Hypothalamus (tissue), 51 donors: ENCODE data around the gene HPGDS.
"Not testable (repeated sequence)": the region's sequence is repeated elsewhere in the genome, so short reads cannot be mapped to it uniquely, and the experiment has no call there.

Source experiments
- DNase-seq, 51 donors: peaks; one replicate each; lab custom pipeline; 2025; lab: John Stamatoyannopoulos, UW

The HPGDS gene

DNA sequence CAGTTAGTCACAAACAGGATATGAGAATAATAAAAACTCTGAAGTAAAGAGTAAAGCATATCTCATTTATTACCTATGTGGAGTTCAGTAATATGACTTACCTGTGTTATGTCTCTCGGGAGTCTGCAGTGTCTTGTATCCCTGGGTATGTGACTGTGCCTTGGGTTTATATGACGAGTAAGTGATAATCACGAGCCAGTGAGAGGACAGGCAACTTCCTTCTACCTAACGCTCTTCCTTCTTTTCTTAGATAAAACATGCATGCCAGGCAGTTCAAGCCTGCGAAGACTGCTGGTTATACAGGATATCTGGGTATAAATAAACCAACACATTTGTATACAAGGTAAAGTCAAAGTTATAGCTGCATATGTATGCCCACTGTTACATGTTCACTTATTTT lies at the start of gene HPGDS:
Gene HPGDS, minus strand, starts transcription at position 143 of the 400 bp plus-strand sequence. CDS start 8,207 bp downstream, outside the sequence.
- no peak for DNase-seq

DNA sequence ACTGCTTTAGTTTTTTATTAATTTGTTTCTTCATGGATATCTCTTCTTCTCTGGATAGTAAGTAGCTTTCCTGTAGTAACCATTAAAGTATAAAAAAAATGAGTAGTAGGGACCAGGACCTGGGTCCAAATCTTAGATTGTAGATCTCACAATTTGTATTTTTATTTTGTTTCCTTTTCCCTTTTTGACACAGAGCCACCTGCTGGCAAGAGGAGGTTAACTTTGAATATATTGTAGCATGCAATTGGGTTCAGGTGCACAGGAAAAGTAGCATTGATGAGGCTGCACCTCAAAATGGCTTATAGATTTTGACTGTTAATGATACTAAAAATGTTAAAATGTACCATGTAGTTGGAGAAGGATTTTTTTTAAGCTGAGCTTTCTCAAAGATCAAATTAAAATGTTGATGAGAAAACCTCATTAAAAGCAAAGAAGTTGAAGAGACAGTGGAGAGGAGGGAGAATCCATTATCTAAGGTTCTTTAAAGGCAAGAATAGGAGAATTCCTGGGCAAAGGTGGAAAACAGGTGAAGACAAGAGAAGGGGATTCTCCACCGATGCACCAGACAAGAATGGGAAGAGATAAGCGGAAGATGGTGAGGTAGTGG lies 48.3 kb upstream of the HPGDS start:
- DNase-seq: no peak

DNA sequence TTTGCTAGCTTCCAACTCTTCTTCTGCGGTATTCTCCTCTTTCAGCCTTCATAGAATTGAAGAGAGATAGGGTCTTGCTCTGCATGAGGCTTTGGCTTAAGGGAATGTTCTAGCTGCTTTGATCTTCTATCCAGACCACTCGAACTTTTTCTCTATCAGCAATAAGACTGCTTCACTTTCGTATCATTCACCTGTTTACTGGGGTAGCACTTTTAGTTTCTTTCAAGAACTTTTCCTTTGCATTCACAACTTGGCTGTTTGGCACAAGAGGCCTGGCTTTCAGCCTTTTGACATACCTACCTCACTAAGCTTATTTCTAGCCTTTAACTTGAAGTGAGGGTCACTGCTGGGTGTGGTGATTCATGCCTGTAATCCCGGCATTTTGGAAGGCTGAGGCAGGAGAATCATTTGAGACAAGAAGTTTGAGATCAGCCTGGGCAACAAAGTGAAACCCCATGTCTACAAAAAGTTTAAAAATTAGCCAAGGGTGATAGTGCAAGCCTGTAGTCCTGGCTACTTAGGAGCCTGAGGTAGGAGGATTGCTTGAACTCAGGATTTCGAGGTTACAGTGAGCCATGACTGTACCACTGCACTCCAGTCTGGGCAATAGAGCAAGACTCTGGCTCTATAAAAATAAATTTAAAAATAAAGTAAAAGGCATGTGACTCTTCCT lies 47.1 kb upstream of the HPGDS start:
- peak in 1 of 51 donors; percentile 2 for DNase-seq

DNA sequence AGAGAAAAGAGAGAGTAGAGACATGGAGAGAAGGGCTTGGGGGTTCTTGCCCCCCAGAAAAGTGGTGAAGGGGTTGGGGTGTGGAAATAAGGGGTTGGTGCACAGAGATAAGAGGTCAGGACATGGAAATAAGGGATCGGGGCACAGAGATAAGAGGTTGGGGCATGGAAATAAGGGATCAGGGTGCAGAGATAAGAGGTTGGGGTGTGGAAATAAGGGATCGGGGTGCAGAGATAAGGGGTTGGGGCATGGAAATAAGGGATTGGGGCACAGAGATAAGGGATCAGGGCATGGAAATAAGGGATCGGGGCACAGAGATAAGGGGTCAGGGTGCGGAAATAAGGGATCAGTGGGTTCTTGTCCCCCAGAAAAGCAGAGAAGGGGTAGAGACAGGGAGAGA lies 45.3 kb upstream of the HPGDS start:
- DNase-seq: not testable (repeated sequence)

DNA sequence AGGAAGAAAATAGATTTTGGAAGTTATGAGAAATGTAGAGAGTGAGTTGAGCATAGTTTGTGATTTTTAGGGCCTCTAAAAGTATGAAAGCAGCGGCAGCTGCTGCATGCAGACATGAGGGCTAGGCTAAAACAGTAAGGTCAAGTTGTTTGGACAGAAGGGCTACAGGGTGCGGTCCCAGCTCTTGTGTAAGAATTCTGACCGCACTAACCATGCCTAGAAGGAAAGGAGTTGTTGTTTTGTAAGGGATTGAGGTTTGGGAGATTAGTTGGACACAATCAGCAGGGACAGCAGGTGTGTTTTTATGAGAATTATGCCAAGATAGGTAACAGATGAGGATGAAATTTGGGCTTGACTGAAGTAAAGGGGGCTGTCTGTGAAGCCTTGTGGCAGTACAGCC lies 42.8 kb upstream of the HPGDS start:
- not testable (repeated sequence) for DNase-seq

DNA sequence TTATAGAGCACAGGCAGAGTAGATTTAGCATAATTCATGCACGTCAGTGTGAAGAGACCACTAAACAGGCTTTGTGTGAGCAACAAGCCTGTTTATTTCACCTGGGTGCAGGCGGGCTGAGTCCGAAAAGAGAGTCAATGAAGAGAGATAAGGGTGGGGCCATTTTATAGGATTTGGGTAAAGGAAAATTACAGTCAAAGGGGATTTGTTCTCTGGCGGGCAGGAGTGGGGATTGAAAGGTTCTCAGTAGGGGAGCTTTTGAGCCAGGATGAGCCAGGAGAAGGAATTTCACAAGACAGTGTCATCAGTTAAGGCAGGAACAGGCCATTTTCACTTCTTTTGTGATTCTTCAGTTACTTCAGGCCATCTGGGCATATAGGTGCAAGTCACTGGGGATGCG lies 40.3 kb upstream of the HPGDS start:
- not testable (repeated sequence) for DNase-seq

DNA sequence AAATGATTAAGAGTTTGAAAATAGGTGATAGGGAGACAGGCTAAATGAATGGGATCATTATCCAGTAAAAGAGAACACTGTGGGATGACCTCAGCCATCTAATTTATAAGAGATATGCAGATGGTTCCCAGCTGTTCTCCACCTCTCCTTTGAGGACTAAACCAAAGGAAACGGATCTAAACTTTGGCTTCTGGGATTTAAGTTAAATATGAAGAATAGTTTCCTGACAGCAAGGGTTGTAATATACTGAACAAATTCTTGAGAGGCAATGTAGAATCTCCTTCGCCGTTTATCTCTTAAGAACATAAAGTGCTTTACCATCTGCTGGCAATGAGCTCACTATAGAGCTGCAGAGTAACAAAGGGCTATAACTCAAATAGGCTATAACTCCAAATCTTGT lies 35.4 kb upstream of the HPGDS start:
- DNase-seq: no peak

DNA sequence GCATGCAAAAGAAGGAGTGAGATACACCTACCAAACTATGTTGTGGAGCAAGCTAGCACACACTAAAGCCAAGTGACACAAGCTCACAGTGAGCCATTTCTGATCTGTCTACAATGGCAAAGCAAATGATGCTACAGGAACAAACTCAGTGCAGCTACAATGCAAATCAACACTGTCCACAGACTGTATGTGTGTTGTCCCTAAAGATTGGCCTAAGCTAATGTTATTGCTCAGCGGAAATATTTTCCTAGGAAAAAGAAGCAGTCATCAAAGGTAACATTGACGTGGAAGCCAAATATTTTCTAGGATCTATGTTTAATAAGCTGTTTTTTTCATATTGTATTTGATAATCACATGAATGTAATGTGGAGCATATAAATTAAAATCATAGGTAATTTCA lies 34.7 kb upstream of the HPGDS start:
- DNase-seq: no peak

DNA sequence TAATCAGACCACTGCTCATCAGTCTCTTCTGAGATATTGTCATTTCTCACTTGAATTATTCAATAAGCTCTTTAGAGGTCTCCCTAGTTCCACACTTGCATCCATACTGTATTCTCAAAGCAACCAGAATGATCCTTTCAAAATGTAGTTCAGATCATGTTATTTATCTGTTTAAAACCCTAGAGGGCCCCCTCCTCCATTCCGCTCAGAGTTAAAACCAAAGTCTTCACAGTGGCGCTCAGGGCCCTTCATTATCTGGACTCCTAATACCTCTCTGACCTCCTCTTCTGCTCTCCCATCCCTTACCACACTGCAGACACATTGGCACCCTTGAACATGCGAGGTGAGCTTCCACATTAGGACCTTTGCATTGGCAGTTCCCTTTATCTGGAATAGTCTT lies 32.7 kb upstream of the HPGDS start:
- no peak for DNase-seq

DNA sequence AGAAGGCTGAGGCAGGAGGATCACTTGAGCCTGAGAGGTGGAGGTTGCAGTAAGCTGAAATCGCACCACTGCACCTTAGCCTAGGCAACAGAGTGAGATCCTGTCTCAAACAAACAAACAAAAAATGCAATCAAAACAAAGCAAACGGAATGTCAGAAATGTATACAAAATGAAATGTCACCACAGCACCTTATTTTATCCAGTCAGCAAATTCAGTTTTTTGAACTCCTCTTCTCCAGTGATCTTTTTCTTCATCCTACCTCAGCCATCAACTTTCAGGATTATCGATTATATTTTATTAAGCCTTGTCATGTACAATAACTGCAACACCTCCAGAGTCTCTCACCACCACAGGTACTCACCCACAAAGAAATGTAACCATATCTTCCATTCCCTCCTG lies 31.1 kb upstream of the HPGDS start:
- DNase-seq: no peak

DNA sequence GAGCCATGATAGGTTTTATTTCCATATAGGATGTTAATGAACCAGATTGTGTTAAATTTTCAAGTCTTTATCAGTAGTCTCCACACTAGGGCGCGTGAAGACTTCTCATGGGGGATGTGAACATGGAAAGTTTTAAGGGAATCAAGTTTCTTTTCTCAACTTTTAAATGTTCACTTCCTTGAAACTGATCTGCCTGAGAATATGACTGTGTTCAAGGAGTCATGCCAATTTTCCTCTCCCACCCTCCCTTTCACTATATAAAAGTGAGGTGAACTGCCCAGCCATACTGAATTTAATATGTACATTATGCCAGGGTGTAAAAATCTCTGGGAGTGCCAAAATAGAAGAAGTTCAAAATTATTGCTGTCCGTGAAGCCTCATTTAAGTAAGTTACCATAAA lies 30.4 kb upstream of the HPGDS start:
- no peak for DNase-seq

DNA sequence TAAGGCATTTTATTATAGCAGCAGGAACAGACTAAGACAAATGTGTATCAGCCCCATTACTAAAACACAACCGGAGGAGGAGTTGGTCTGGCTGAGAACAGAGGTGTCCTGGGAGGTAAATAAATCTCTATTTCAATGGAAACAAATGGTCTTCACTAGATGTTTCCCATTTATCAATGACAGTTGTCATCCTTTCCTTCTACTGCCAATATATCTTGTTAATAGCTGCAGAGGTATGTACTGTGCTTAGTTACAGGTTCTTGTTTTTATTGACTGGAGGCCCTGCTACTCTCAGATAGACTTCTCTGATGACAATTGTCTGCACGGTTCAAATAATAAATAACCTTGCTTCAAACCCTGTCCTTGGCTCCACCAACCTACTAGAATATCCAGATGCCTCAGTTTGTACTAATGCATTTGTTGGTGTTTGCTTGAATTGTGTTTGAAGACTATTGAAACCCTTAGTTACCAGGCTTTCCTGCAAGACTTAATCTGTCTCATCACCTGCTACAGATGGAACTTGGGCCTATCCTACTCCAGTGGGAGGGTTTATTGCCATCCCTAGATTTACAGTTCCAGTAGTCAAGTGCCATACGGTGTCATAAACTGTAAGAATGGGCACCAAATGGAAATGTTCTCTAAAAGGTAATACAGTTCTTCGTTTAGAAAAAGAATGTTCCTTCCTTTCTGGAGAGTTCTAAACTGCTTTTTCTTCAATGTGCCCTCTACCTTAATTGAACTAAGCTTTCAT lies 29.8 kb upstream of the HPGDS start:
- no peak for DNase-seq

DNA sequence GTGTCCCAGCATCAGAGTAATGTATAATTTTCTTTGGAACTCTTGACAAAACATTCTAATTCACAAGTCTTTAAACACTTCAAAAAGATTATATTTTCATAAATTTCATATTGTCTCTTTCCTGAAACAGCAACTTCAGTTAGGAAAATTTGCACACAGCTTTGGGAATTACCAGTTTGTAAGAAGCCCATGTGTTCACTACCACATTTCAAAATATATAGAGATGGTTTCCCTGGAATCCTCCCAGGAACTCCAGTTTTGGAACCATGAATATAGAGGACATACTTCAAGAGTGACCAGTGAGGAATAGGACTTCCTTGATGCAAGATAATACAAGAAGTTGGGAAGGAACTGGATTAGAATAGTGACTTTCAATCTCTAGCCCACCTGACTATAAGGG lies 28.7 kb upstream of the HPGDS start:
- no peak for DNase-seq

DNA sequence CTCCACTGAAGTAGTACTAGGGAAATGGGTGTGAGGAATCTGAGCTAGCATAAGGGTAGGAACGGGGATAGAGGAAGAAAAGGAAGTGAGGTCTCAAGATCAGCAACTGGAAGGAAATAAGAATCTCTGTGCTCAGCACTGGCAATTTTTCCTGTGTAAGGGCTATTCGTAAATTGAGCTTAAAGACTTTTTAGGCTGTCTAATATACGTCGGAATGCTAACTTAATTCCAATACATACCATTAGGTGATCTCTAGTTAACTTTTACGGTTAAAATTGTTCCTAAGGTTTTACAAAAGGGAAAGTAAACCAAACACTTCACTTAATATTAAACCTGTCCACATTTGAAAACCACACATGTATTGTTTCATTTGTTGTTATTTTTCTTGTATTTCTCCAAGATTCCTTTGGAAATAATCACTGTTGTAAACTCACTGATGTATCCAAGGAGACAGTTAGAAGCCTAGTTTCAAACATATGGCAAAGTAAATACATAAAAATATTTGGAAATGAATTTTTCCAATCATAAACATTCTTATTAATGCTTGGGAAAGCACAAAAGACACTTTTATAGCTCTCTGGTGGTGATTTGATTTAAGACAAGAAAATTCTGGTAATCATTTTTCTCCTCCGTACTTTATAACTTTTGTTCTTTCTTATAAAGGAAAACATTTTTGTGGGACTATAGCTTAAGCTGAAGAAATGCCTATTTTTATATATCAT lies 28.1 kb upstream of the HPGDS start:
- DNase-seq: no peak

DNA sequence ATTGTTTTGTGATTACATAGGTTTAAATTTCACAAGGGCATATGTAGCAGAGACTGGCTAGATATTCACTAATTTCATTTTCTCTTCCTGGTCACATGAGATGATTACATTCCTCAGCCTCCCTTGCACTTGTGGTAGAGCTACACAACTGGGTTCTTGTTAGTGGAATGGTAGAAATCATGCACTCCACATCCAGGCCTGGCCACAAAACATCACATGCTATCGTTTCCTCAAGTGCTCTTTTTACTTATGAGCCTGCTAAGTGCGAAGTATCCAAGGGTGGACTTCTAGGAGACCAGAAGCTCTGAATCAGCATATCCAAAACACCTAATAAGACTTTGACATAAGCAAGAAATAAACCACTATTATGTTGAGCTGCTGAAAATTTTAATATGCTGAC lies 26.4 kb upstream of the HPGDS start:
- no peak for DNase-seq

DNA sequence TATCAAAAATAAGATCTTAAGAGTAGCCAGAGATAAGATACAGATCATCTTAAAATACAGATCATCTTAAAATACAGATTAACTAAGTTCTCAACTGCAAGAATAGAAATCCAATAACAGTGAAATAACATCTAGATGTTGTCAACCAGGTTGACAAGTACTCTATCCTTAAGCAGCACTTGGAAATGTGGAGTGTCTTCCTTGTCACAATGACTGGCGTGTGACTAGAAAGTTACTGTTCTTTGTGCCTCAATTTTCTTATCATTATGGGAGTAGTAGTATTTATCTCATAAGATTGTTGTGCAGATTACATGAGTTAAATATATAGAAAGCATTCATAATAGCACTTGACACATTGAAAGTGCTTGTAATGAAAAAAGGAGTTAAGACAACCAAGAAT lies 25.8 kb upstream of the HPGDS start:
- no peak for DNase-seq

DNA sequence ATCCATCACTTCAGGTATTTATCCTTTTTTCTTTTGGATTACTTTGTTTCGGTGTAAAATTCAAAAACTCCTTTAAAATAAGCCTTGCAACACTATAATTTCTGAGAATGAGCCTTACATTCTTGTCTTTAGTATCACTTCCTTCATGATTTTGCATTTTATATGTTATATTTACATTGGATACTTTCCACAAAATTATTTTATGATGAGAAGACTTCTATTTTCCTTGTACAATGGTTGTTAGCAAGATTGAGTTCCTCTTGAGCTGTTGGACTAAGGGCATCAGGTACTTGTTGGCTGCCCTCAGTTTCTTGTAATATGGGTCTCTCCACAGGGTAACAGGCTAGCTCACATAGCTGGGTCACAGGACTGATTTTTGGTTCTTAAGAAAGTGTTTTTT lies 22.7 kb upstream of the HPGDS start:
- DNase-seq: no peak

DNA sequence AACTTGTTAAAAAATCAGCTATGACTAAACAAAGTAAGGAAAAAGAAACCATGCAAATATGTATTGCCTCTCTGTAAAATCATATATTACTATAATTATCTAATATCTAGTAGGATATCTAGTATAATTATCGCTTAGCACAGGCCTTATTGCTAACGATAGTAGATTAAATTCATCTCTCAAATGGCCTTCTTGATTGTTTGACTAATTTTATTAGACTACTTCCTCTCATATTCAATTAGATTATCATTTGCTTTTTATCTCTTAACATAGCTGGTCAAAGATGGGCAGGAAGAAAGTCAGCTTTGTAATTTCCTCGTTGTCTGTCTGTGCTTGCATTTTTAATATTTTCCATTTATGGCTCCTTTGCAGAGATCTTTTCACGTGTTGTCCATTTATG lies 21.9 kb upstream of the HPGDS start:
- DNase-seq: no peak

DNA sequence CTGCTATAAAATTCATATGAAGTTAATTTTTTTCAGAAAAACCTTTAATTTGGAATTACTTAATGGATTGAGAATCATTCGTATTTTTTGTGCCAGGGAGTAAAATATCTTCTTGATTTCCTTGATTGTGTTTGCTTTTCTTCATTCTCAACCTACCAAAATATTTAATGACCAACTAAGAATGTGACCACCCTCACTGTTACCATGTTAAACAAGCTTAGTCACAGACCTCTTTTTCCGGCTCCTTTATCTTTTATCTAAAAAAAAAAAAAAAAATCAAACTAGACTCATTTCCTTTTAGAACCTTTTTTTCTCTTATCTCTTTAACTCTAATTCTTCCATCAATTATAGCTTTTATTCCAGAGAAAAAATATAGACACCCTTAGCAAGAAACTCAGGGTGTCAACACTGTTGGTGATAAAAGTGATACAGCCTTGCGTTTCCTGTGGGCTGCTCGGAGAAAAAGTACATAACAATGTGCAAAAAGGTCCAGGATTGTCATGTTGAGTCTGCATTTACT lies 20.6 kb upstream of the HPGDS start:
- DNase-seq: no peak

DNA sequence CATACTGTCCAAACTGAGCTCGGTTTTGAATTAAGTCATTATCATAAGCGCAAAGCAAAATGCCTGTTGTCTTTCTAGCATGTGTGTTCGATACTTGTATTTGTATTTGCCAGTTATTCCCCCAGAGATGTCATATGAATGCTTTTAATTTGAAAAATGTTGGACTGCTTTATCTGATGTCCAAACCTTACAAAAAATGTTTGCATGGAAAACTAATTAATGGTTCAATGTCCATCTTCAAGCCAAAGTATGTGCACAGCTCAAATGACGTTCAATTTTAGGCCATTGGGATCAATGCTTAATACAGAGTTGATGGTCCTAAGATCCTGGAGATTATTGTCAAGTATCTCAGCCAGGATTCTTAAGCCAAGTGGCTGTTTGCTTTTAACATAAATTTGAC lies 17.2 kb upstream of the HPGDS start:
- DNase-seq: no peak

DNA sequence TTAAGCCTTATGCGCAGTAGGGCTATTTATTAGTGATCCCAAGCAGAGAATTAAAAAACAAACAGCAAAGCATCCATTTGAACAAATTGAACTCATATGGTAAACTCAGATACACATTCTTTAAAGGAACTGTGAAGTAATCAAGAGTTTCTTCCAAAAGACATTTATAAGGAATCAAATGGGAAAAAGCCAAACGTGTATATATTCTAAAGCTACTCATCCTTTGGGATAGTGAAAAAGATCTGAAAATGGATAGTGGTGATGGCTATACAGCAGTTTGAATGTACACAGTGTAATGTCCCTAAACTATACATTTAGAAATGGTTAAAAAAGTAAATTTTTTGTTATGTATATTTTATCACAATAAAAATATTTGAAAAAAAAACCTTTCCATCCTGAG lies 16.6 kb upstream of the HPGDS start:
- DNase-seq: no peak
